Retina (tissue), 1 donor: ENCODE results near the gene JPH2.

Source experiments
- DNase-seq: peaks from one replicate; pipeline ENCODE4 v3.0.0-alpha.2; 2016

JPH2 gene

GRCh38 chr20:44186674-44187053 lies 324 bp downstream of the JPH2 start:
- DNase-seq = peak; percentile 40

DNA sequence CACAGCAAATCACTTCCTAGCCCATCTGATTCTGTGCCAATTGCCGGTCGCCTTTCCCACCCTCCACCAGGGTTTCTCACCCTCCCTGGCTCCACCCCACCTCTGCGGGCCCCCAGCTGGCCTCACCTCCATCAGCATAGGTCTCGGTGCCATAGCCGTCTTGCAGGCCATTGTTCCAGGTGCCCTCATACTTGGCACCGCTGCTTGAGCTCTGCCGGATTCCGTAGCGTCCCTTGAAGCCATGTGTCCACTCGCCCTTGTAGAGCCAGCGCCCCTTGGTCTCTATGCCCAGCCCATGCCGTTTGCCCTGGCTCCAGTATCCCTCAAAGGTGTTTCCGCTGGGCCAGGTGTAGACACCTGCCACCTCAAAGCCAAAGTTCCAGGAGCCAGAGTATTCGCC lies 787 bp downstream of the JPH2 start:
- DNase-seq = no peak

DNA sequence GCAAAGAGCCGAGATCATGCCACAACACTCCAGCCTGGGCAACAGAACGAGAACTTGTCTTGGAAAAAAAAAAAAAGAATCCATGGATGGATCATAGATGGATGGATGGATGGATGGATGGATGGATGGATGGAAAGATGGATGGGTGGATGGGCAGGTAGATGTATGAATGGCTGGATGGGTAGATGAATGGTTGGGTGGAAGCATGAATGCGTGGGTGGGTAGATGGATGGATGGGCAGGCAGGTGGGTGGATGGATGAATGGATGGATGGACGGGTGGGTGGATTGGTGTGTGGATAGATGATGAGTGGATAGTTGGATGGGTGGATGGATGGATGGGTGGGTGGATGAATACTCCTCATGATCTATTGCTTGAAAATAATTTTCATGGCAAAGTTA lies 1.4 kb downstream of the JPH2 start:
- DNase-seq = no peak

- DNase-seq = no peak
Observed at GRCh38 chr20:44183282-44183681, 3.7 kb downstream of the JPH2 start.

DNA sequence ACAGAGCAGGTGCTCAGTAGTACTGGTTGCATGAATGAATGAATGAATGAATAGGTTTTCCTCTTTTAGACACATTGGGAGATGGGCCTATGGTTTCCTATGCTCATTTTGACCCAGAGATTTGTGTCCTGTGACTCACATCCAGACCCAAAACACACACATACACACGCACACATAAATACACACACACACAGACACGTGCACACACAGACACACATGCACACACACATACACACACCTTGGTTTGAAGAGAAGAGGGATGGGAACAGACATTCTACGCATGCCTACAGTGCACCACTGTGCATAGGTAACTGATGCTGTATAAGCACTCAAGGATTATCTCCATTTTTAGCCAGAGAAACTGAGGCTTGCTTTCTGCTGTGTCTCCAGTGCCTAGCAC lies 4.1 kb downstream of the JPH2 start:
- no peak for DNase-seq

- no peak for DNase-seq
Observed at GRCh38 chr20:44182135-44182765, 4.7 kb downstream of the JPH2 start.

GRCh38 chr20:44181611-44182010 lies 5.4 kb downstream of the JPH2 start:
- DNase-seq = no peak

- DNase-seq = no peak
Observed at GRCh38 chr20:44180814-44181213, 6.2 kb downstream of the JPH2 start.

DNA sequence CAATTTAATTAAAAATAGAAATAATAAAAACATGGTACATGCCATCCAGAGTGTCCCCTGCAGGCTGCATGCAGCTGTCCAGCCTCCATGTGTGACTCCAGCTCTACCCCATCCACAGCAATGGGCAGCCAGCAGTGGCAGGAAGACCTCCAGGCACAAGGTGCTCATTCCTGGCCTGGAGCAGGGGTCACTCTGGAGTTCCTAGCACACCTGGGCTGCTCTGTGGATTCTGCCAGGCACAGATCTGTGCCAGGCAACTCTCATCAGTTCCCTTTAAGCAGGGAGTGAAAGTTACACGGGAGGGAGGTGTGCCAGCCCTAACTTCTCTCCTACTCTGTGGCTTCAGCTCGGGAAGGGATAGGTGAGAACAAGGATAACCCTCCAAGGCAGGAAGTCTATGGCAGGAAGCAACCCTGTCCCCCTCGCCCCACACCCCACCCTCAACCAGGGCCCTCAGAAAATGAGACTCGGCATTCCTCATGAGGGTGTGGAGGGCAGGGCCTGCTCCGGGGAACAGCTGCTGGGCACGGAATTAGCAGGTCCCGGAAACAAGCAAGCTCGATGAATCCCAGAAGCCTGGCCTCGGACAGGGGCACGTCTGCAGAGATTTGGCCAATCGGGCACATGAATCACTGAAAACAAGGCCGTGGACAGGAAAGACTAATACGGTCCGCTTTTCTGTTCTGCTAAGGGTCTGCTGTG lies 10.0 kb downstream of the JPH2 start:
- DNase-seq = no peak

GRCh38 chr20:44174996-44175765 lies 11.8 kb downstream of the JPH2 start:
- DNase-seq = no peak

- no peak for DNase-seq
Observed at GRCh38 chr20:44173846-44174245, 13.1 kb downstream of the JPH2 start.

DNA sequence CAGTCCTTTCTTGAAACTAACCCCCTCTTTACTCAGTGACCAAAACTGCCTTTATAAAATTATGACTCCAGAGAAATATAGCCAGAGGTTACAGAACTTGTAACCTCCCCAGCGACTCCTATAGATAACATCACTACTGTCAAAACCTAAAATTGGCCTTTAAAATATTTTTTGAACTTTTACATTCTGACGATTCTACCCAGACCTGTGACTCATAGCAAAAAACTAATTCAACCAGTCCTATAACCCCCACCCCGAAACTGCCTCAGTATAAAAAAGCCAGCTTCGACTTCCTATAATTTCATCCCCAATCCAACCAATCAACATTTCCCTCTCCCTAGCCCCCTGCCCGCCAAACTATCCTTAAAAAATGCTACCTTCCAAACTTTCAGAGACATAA lies 13.9 kb downstream of the JPH2 start:
- no peak for DNase-seq

GRCh38 chr20:44172572-44172950 lies 14.4 kb downstream of the JPH2 start:
- DNase-seq = no peak

DNA sequence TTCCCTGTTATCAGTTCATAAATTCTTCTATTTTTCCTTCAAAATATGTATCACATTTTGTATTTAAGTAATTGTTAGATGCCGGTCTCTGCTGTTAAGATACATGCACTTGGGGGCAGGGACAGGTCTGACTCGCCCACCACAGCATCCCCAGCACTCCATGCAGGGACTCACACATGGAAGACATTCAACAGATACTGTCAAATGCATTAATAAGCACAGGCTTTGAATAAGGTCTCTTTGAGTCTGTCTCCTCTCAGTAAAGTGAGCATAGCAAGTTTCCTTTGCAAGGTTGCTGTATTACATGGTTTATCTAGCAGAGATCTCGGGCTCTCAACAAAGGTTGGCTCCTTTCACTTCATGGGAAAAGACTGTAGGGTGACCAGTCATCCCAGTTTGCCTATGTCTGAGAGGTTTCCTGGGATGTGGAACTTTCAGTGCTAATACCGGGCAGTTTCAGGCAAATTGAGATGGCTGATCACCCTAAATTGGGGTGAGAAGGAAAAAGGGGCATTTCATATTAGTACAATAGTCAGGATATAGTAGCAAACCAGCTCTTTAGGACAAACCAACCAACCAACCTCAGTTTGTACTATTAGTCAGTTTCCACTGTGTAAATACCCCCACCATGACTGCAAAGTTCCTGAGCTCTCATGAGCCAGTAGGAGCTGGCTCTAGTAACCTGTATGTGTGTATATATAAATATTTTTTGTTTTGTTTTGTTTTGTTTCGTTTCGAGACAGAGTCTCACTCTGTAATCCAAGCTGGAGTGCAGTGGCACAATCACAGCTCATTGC lies 15.0 kb downstream of the JPH2 start:
- DNase-seq = no peak

DNA sequence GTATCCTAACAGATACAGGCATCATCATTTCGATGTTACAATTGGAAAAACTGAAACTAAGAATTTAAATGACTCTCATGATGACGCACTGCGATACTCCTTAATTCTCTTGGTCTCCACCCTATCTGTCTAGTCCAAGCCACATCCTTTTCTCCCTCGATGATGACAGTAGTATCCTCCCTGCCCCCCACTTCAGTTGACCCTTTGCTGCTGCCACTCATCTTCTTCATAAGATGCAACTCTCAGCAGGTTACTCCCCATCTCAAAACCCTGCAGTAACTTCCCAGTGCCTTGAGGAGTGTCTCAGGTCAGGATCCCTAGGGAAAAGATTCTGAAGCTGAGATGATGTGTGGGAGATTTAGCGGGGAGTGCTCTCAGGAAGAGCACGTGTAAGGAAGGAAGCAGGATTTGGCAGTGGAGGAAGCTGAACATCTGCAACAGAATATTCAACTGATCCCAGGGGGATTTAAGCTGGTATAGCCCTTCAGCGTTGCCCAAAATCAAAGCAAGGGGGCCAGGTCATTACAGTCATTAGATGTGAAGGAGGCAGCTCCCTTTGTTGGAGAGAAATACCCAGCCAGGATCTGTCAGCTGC lies 16.1 kb downstream of the JPH2 start:
- DNase-seq = no peak

GRCh38 chr20:44167736-44168135 lies 19.3 kb downstream of the JPH2 start:
- DNase-seq = no peak

GRCh38 chr20:44166477-44166876 lies 20.5 kb downstream of the JPH2 start:
- peak; percentile 13 for DNase-seq

- peak; percentile 9 for DNase-seq
Observed at GRCh38 chr20:44166008-44166407, 21.0 kb downstream of the JPH2 start.

DNA sequence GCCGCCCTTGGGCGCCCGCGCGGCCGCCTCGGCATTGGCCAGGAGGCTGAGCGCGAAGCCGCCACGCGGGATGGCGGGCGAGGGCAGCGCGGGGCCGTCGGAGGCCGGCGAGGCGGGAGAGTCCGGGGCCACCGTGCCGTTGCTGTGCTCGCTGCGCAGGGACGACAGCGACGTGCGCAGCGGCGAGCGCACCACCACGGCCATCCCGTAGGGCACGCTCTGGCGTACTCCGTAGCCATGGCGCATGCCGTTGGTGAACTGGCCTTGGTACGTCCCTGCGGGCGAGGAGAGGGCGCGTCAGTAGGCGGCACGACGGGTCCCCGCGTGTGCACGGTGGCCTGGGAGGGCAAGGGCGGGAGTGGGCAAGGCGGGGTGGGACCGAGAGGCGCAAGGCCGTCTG lies 26.9 kb downstream of the JPH2 start:
- no peak for DNase-seq

- DNase-seq = no peak
Observed at GRCh38 chr20:44159711-44160110, 27.3 kb downstream of the JPH2 start.

DNA sequence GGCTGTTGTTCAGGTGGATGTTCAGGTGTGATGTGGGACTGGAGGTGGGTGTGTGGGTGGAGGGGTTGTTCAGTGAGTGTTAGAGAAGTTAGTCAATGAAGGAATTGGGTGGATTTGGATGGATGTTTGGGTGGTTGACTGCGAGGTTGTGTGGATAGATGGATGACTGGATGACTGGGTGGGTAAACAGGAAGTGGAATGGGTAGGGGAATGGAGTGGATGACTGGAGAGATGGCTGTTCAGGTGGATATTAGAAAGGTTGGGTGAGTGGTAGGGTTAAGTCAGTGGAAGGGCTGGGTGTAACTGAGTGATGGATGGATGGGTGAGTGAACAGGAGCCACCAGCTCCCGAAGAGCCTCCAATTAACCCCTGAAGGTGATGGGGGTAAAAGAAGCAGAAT lies 27.9 kb downstream of the JPH2 start:
- DNase-seq = no peak

GRCh38 chr20:44157061-44157460 lies 29.9 kb downstream of the JPH2 start:
- no peak for DNase-seq

DNA sequence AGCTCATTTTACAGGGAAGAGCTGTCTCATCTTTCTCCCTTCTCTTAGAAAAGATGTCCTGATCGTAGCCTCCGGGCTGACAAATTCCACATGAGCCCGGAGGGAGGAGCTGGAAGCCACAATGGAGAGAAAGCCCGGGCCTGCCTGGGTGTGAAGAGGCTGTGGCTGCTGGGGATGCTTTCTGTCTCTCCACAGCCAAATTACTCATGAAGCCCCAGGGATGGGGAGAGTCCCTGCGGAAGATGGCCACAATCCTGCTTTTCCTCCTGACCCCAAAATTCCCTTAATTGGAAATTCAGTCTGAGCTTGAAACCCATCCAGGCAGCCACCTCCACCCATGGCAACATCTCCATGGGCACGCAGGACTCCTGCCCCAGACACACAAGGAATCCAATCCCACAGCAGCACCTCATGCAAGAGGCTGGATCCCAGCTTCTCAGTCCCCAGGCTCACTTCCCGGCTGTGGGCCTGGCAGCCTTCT lies 32.4 kb downstream of the JPH2 start:
- DNase-seq = no peak
